Erythroblast (primary cell): Measurements from ENCODE around the gene MEX3B.

Source experiments
- GATA1 ChIP-seq: IDR thresholded peaks from 2 replicates; pipeline ENCODE4 v1.6.1; 2011; ENCODE audit warnings: low read depth, mild to moderate bottlenecking, control low read depth, low read length, moderate library complexity
- POLR2A ChIP-seq: IDR thresholded peaks from 2 replicates; pipeline ENCODE4 v1.6.1; 2011; ENCODE audit warnings: mild to moderate bottlenecking, low read length

DNA sequence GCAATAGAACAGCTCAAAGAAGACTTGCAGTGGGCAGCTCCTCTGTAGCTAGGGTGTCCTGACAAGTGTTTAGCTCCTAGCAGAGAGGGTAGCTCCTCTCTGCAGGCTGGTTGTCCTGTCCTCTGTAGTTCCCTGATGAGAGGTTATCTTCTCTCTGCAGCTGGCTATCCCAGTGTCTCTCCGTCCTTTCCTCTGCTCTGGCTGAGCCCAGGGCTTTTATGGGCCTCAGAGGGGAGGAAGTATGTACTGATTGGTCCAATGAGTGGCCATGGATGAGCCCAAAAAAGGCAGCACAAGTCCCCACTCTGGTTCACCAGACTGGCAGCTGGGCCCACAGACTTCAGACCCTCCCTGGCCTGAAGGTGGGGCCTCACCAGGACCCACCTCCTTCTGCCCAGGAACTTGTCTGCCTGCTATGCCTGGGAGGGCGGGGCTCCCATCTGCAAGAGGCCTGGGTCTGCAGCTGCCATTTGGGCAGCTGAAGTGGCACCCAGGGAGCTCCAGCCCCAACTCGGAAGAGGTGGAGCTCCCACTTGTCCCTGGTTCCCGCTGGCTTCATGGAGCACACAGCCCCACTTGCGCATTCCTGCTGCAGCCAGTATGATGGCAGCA is 27.2 kb upstream of the MEX3B start:
- TF ChIP-seq POLR2A (no peak), GATA1 (no peak)
